Measurements from ENCODE around the gene CDK14. TPM values are rescaled to one million over a fixed set of nuclear protein-coding genes. Genes with fewer than 3 reads are reported as not detected.

CDK14 gene
- total RNA-seq, 1 donor from 2014 or later: 64.6 TPM

GRCh38 chr7:90877201-90877600 lies 281.1 kb downstream of the CDK14 start:
- H3K36me3 Mint-ChIP-seq: peaks cover 25% of the 10 kb centered on the region
- H3K27me3 Mint-ChIP-seq (ENCODE audit: low read depth): no peaks in the 10 kb centered on the region
- DNase-seq (ENCODE audit: low spot score in 2 of 2, unreplicated experiment in 2 of 2): no peak
- H3K4me1 Mint-ChIP-seq: peaks cover 3% of the 10 kb centered on the region
- H3K27ac Mint-ChIP-seq: no peak overlapping the region
- TF ChIP-seq CTCF (IDR thresholded peaks at IDR 0.05; ENCODE audit: unreplicated experiment): no peak
- peaks cover 26% of the 10 kb centered on the region for H3K9me3 Mint-ChIP-seq
- no peak overlapping the region for H3K4me3 Mint-ChIP-seq

GRCh38 chr7:90879924-90880323 lies 283.8 kb downstream of the CDK14 start:
- Mint-ChIP-seq H3K27ac (no peak overlapping the region), H3K27me3 (ENCODE audit: low read depth) (no peaks in the 10 kb centered on the region), H3K4me3 (no peak overlapping the region), H3K36me3 (peaks cover 24% of the 10 kb centered on the region), H3K9me3 (peaks cover 48% of the 10 kb centered on the region), H3K4me1 (peaks cover 3% of the 10 kb centered on the region)
- DNase-seq (ENCODE audit: low spot score in 2 of 2, unreplicated experiment in 2 of 2): no peak
- TF ChIP-seq CTCF (IDR thresholded peaks at IDR 0.05; ENCODE audit: unreplicated experiment): no peak

- Mint-ChIP-seq H3K27ac (no peak overlapping the region), H3K4me3 (no peak overlapping the region), H3K27me3 (ENCODE audit: low read depth) (no peaks in the 10 kb centered on the region), H3K4me1 (peaks cover 11% of the 10 kb centered on the region), H3K36me3 (peaks cover under 1% of the 10 kb centered on the region), H3K9me3 (peaks cover 31% of the 10 kb centered on the region)
- DNase-seq (ENCODE audit: low spot score in 2 of 2, unreplicated experiment in 2 of 2): no peak
- no peak for TF ChIP-seq CTCF (IDR thresholded peaks at IDR 0.05; ENCODE audit: unreplicated experiment)
Observed at GRCh38 chr7:90886416-90886815, 290.3 kb downstream of the CDK14 start.

GRCh38 chr7:90889210-90889609 lies 293.1 kb downstream of the CDK14 start:
- no peaks in the 10 kb centered on the region for H3K36me3 Mint-ChIP-seq

GRCh38 chr7:90889644-90890043 lies 293.5 kb downstream of the CDK14 start:
- Mint-ChIP-seq H3K9me3 (no peaks in the 10 kb centered on the region), H3K4me3 (no peak overlapping the region), H3K36me3 (no peaks in the 10 kb centered on the region), H3K27ac (peak overlapping the region; percentile 66), H3K27me3 (ENCODE audit: low read depth) (no peaks in the 10 kb centered on the region), H3K4me1 (peaks cover 11% of the 10 kb centered on the region)
- no peak for TF ChIP-seq CTCF (IDR thresholded peaks at IDR 0.05; ENCODE audit: unreplicated experiment)
- no peak for DNase-seq (ENCODE audit: low spot score in 2 of 2, unreplicated experiment in 2 of 2)

More at GRCh38 chr7:90889210-90889609, 293.1 kb downstream of the CDK14 start:
- Mint-ChIP-seq H3K4me3 (no peak overlapping the region), H3K27ac (peak overlapping the region; percentile 66), H3K9me3 (peaks cover 4% of the 10 kb centered on the region), H3K4me1 (peaks cover 11% of the 10 kb centered on the region), H3K27me3 (ENCODE audit: low read depth) (no peaks in the 10 kb centered on the region)
- no peak for TF ChIP-seq CTCF (IDR thresholded peaks at IDR 0.05; ENCODE audit: unreplicated experiment)
- DNase-seq (ENCODE audit: low spot score in 2 of 2, unreplicated experiment in 2 of 2): no peak

GRCh38 chr7:90891529-90891928 lies 295.4 kb downstream of the CDK14 start:
- H3K27ac Mint-ChIP-seq: no peak overlapping the region
- H3K9me3 Mint-ChIP-seq: no peaks in the 10 kb centered on the region
- H3K36me3 Mint-ChIP-seq: no peaks in the 10 kb centered on the region
- H3K4me1 Mint-ChIP-seq: peaks cover 11% of the 10 kb centered on the region
- H3K27me3 Mint-ChIP-seq (ENCODE audit: low read depth): no peaks in the 10 kb centered on the region
- no peak for TF ChIP-seq CTCF (IDR thresholded peaks at IDR 0.05; ENCODE audit: unreplicated experiment)
- no peak overlapping the region for H3K4me3 Mint-ChIP-seq
- DNase-seq (ENCODE audit: low spot score in 2 of 2, unreplicated experiment in 2 of 2): no peak
